Stomach (tissue), 4 donors: Measurements from ENCODE around the gene ERN1.

Experiments used
- CTCF ChIP-seq, 7 experiments: fragments of 450-650 bp in 4 of 7; fragments of 200-600 bp in 3 of 7; sonication (generic) in 3 of 7; IDR thresholded peaks; one replicate each; pipeline ENCODE4 v1.5.1; 2016 to 2019; ENCODE audit warnings: antibody characterized with exemption in 7 of 7, control low read depth in 2 of 7, mild to moderate bottlenecking in 1 of 7
- POLR2A ChIP-seq, 4 donors: fragments of 450-650 bp; IDR thresholded peaks; one replicate each; pipeline ENCODE4 v1.6.1; 2016; ENCODE audit warnings: antibody characterized with exemption in 4 of 4, control low read depth in 2 of 4, mild to moderate bottlenecking in 1 of 4, moderate library complexity in 1 of 4

GRCh38 chr17:64109400-64109799 lies 20.5 kb downstream of the ERN1 start:
- no peak for TF ChIP-seq POLR2A (IDR thresholded peaks at IDR 0.05)
- no peak for TF ChIP-seq CTCF (IDR thresholded peaks at IDR 0.05)
